HepG2 (cell line): ENCODE results near the gene SMIM45.
A peak's percentile ranks its signal among the peaks of the same experiment; 100 is the strongest.

Experiments
- CBX5 ChIP-seq: sonication (generic); formaldehyde crosslinking; IDR thresholded peaks from 2 replicates; pipeline ENCODE4 v1.4.0; 2020; ENCODE audit warnings: missing genetic modification reagents, borderline replicate concordance
- CEBPB ChIP-seq: IDR thresholded peaks from 2 replicates; pipeline ENCODE4 v1.6.1; 2011; ENCODE audit warnings: low read depth, low read length, improper control_type of control experiment, borderline replicate concordance
- ETV6 ChIP-seq: sonication (generic); formaldehyde crosslinking; conservative IDR thresholded peaks from 2 replicates; pipeline ENCODE4 v1.4.0; 2020; ENCODE audit warnings: missing genetic modification reagents
- HMGXB3 ChIP-seq: sonication (generic); formaldehyde crosslinking; IDR thresholded peaks from 2 replicates; pipeline ENCODE4 v1.4.0; 2020; ENCODE audit warnings: missing genetic modification reagents, borderline replicate concordance
- KLF9 ChIP-seq: IDR thresholded peaks from 2 replicates; pipeline ENCODE4 v1.6.1; 2016; ENCODE audit warnings: low read depth
- RFX1 ChIP-seq: fragments of 450-650 bp; IDR thresholded peaks from 2 replicates; pipeline ENCODE4 v1.6.1; 2017
- SALL1 ChIP-seq: sonication (generic); formaldehyde crosslinking; IDR thresholded peaks from 2 replicates; pipeline ENCODE4 v1.8.0; 2022; ENCODE audit warnings: mild to moderate bottlenecking, missing genetic modification reagents
- SP4 ChIP-seq: sonication (generic); formaldehyde crosslinking; IDR thresholded peaks from 2 replicates; pipeline ENCODE4 v1.8.1; 2023; ENCODE audit warnings: mild to moderate bottlenecking, missing genetic modification reagents
- YEATS4 ChIP-seq: sonication (generic); formaldehyde crosslinking; IDR thresholded peaks from 2 replicates; pipeline ENCODE4 v1.4.0; 2020; ENCODE audit warnings: missing genetic modification reagents, borderline replicate concordance
- ZBTB7A ChIP-seq: sonication (generic); formaldehyde crosslinking; IDR thresholded peaks from 2 replicates; pipeline ENCODE4 v1.8.0; 2022; ENCODE audit warnings: mild to moderate bottlenecking, missing genetic modification reagents
- ZMYM3 ChIP-seq: sonication (generic); formaldehyde crosslinking; IDR thresholded peaks from 2 replicates; pipeline ENCODE4 v1.5.1; 2020; ENCODE audit warnings: mild to moderate bottlenecking, missing genetic modification reagents
- ZNF264 ChIP-seq: sonication (generic); formaldehyde crosslinking; IDR thresholded peaks from 2 replicates; pipeline ENCODE4 v1.4.0; 2020; ENCODE audit warnings: missing genetic modification reagents
- ZNF296 ChIP-seq: sonication (generic); formaldehyde crosslinking; conservative IDR thresholded peaks from 2 replicates; pipeline ENCODE4 v1.5.0; 2020; ENCODE audit warnings: mild to moderate bottlenecking, missing genetic modification reagents
- ZNF432 ChIP-seq: sonication (generic); formaldehyde crosslinking; IDR thresholded peaks from 2 replicates; pipeline ENCODE4 v1.5.0; 2020; ENCODE audit warnings: missing genetic modification reagents, mild to moderate bottlenecking, borderline replicate concordance
- ZNF556 ChIP-seq: sonication (generic); formaldehyde crosslinking; IDR thresholded peaks from 2 replicates; pipeline ENCODE4 v1.4.0; 2020; ENCODE audit warnings: mild to moderate bottlenecking, missing genetic modification reagents, borderline replicate concordance
- ZNF772 ChIP-seq: sonication (generic); formaldehyde crosslinking; IDR thresholded peaks from 2 replicates; pipeline ENCODE4 v1.5.0; 2020; ENCODE audit warnings: mild to moderate bottlenecking, missing genetic modification reagents
- ZNF780A ChIP-seq: sonication (generic); formaldehyde crosslinking; IDR thresholded peaks from 2 replicates; pipeline ENCODE4 v1.8.0; 2022; ENCODE audit warnings: mild to moderate bottlenecking, missing genetic modification reagents, moderate library complexity
- TF ChIP-seq, protein P1 (sequence below): sonication (generic); formaldehyde crosslinking; IDR thresholded peaks from 2 replicates; pipeline ENCODE4 v1.4.0; 2020; ENCODE audit warnings: missing genetic modification reagents, mild to moderate bottlenecking, borderline replicate concordance
- TF ChIP-seq, protein P2 (sequence below): sonication (generic); formaldehyde crosslinking; IDR thresholded peaks from 2 replicates; pipeline ENCODE4 v1.4.0; 2020; ENCODE audit warnings: mild to moderate bottlenecking, missing genetic modification reagents

Gene SMIM45

GRCh38 chr22:41946629-41947423 lies 5.1 kb upstream of the SMIM45 start, which contains the start of gene CENPM (continued):
- TF ChIP-seq ZBTB7A (no peak), ZNF264 (no peak), SALL1 (CRISPR knock-in tag) (peak; percentile 63), RFX1 (no peak), ZNF432 (no peak), YEATS4 (CRISPR knock-in tag) (peak; percentile 92), CBX5 (CRISPR knock-in tag) (no peak), SP4 (CRISPR knock-in tag) (peak; percentile 87), ZMYM3 (peak; percentile 64; the same call in 1 of the 2 replicates), HMGXB3 (CRISPR knock-in tag) (no peak), ZNF296 (CRISPR knock-in tag) (no peak), ZNF556 (CRISPR knock-in tag) (no peak), ETV6 (no peak), ZNF780A (CRISPR knock-in tag) (no peak), CEBPB (no peak), KLF9 (no peak), ZNF772 (peak; percentile 39; the same call in 1 of the 2 replicates)
- TF ChIP-seq, protein P1, sequence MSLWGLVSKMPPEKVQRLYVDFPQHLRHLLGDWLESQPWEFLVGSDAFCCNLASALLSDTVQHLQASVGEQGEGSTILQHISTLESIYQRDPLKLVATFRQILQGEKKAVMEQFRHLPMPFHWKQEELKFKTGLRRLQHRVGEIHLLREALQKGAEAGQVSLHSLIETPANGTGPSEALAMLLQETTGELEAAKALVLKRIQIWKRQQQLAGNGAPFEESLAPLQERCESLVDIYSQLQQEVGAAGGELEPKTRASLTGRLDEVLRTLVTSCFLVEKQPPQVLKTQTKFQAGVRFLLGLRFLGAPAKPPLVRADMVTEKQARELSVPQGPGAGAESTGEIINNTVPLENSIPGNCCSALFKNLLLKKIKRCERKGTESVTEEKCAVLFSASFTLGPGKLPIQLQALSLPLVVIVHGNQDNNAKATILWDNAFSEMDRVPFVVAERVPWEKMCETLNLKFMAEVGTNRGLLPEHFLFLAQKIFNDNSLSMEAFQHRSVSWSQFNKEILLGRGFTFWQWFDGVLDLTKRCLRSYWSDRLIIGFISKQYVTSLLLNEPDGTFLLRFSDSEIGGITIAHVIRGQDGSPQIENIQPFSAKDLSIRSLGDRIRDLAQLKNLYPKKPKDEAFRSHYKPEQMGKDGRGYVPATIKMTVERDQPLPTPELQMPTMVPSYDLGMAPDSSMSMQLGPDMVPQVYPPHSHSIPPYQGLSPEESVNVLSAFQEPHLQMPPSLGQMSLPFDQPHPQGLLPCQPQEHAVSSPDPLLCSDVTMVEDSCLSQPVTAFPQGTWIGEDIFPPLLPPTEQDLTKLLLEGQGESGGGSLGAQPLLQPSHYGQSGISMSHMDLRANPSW (CRISPR knock-in tag): peak; percentile 87; the same call in 1 of the 2 replicates
- TF ChIP-seq, protein P2, sequence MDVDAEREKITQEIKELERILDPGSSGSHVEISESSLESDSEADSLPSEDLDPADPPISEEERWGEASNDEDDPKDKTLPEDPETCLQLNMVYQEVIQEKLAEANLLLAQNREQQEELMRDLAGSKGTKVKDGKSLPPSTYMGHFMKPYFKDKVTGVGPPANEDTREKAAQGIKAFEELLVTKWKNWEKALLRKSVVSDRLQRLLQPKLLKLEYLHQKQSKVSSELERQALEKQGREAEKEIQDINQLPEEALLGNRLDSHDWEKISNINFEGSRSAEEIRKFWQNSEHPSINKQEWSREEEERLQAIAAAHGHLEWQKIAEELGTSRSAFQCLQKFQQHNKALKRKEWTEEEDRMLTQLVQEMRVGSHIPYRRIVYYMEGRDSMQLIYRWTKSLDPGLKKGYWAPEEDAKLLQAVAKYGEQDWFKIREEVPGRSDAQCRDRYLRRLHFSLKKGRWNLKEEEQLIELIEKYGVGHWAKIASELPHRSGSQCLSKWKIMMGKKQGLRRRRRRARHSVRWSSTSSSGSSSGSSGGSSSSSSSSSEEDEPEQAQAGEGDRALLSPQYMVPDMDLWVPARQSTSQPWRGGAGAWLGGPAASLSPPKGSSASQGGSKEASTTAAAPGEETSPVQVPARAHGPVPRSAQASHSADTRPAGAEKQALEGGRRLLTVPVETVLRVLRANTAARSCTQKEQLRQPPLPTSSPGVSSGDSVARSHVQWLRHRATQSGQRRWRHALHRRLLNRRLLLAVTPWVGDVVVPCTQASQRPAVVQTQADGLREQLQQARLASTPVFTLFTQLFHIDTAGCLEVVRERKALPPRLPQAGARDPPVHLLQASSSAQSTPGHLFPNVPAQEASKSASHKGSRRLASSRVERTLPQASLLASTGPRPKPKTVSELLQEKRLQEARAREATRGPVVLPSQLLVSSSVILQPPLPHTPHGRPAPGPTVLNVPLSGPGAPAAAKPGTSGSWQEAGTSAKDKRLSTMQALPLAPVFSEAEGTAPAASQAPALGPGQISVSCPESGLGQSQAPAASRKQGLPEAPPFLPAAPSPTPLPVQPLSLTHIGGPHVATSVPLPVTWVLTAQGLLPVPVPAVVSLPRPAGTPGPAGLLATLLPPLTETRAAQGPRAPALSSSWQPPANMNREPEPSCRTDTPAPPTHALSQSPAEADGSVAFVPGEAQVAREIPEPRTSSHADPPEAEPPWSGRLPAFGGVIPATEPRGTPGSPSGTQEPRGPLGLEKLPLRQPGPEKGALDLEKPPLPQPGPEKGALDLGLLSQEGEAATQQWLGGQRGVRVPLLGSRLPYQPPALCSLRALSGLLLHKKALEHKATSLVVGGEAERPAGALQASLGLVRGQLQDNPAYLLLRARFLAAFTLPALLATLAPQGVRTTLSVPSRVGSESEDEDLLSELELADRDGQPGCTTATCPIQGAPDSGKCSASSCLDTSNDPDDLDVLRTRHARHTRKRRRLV (CRISPR knock-in tag): peak; percentile 89
